HG03342 (cell line): ENCODE measurements around the gene PLGLB2.
"Not testable (repeated sequence)": the region's sequence is repeated elsewhere in the genome, so short reads cannot be mapped to it uniquely, and the experiment has no call there.

Source experiments
- ATAC-seq: cut with Tn5 transposase; IDR thresholded peaks from one replicate; pipeline ENCODE4 v1.9.1; 2021; ENCODE audit warnings: mild to moderate bottlenecking, moderate library complexity; ENCODE audit not compliant: unreplicated experiment

PLGLB2 gene

GRCh38 chr2:87747791-87748190, at the start of gene PLGLB2:
PLGLB2 (plus strand) TSS chr2:87748087; CDS start chr2:87748154, 67 bp downstream.
- ATAC-seq, result not testable (repeated sequence)

GRCh38 chr2:87704572-87705323, 43.1 kb upstream of the PLGLB2 start:
- not testable (repeated sequence) for ATAC-seq

- ATAC-seq, result not testable (repeated sequence)
Measured at GRCh38 chr2:87708368-87708767, 39.5 kb upstream of the PLGLB2 start.

GRCh38 chr2:87727940-87728599, 19.8 kb upstream of the PLGLB2 start:
- ATAC-seq, result not testable (repeated sequence)

- ATAC-seq, result not testable (repeated sequence)
Measured at GRCh38 chr2:87740928-87741327, 7.0 kb upstream of the PLGLB2 start.

- not testable (repeated sequence) for ATAC-seq
Measured at GRCh38 chr2:87742393-87743108, 5.3 kb upstream of the PLGLB2 start.

GRCh38 chr2:87743638-87744037, 4.2 kb upstream of the PLGLB2 start:
- not testable (repeated sequence) for ATAC-seq

- ATAC-seq, result not testable (repeated sequence)
Measured at GRCh38 chr2:87745353-87745951, 2.4 kb upstream of the PLGLB2 start.

GRCh38 chr2:87748524-87748923, 637 bp downstream of the PLGLB2 start:
- ATAC-seq, result not testable (repeated sequence)

GRCh38 chr2:87750560-87750959, 2.7 kb downstream of the PLGLB2 start:
- ATAC-seq, result not testable (repeated sequence)

- not testable (repeated sequence) for ATAC-seq
Measured at GRCh38 chr2:87754759-87755158, 6.9 kb downstream of the PLGLB2 start.
